Measurements from ENCODE around the gene STARD7. TPM values are rescaled to one million over a fixed set of nuclear protein-coding genes. Genes with fewer than 3 reads are reported as not detected.
A peak's percentile ranks its signal among the peaks of the same experiment; 100 is the strongest.

STARD7 gene
- total and polyA plus RNA-seq, 7 donors = 111 to 472 (median 184) TPM

DNA sequence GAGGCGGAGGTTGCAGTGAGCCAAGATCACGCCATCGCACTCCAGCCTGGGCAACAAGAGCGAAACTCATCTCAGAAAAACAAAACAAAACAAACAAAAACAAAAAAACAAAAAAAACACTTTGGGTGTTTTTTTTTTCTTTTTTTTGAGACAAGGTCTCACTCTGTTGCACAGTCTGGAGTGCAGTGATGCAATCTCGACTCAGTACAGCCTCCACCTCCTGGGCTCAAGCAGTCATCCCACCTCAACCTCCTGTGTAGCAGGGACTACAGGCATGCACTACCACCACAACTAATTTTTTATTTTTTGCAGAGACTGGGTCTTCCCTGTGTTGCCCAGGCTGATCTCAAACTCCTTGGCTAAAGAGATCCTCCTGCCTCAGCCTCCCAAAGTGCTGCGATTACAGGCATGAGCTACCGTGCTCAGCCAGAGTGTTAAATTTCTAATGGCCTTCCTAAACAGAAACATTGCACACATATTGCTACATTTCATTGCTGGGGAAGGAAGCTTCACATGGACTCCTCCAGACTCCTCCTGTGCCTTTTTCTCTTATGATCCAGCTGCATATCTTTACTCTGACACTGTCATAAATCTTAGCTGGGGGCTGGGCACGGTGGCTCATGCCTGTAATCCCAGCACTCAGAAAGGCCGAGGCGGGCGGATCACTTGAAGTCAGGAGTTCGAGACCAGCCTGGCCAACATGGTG lies 19.7 kb downstream of the STARD7 start:
- no peak for TF ChIP-seq CTCF (IDR thresholded peaks at IDR 0.05)
- ATAC-seq = peak in 2 of 4 donors; percentile 10 to 26
- no peak overlapping the region for H3K4me3 ChIP-seq
- intact Hi-C loops (cut with DNase I) = no loop called here
- peaks cover 17 to 97% of the 10 kb centered on the region in 2 donors for H3K36me3 ChIP-seq (ENCODE audit: insufficient read depth in 1 of 2, low read depth in 1 of 2)
- peaks cover 43% of the 10 kb centered on the region for H3K4me1 ChIP-seq
- no peak for DNase-seq
- H3K9me3 ChIP-seq = no peaks in the 10 kb centered on the region
- H3K27me3 ChIP-seq (ENCODE audit: insufficient read depth in 3 of 3, low read length in 2 of 3) = no peaks in the 10 kb centered on the region
- H3K27ac ChIP-seq = no peak overlapping the region
- 60 to 78% (median 71%) methylated on average over 12 of the region's 12 CpGs for WGBS, 3 donors

DNA sequence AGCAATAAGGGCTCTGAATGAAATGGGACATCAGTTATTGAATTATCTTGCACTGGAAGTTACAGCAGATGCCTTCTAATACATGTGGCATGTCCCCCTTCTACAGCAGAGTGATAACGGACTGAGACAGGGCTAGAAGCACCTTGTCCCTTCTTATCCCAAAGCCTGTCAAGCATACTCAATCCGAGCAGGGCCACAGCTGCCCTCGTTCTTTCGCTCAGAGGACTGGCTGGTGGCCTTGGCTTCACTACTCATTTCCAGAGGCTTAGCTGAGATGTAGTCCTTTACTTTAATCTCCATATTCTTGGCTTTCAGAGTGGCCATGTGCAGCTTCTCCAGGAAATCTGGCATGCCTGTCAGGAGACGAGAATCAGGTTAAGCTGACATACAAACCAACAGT lies 22.1 kb downstream of the STARD7 start:
- no peaks in the 10 kb centered on the region for H3K9me3 ChIP-seq
- intact Hi-C loops (cut with DNase I) = no loop called here
- H3K27ac ChIP-seq = peak overlapping the region; percentile 70
- peaks cover 35% of the 10 kb centered on the region for H3K4me1 ChIP-seq
- H3K4me3 ChIP-seq = no peak overlapping the region
- DNase-seq (no peak), ATAC-seq (peak in 3 of 4 donors; percentile 15 to 30 (median 15))
- no peaks in the 10 kb centered on the region for H3K27me3 ChIP-seq (ENCODE audit: insufficient read depth in 3 of 3, low read length in 2 of 3)
- H3K36me3 ChIP-seq (ENCODE audit: insufficient read depth in 1 of 2, low read depth in 1 of 2) = peaks cover 5 to 84% of the 10 kb centered on the region in 2 donors
- WGBS, 3 donors = 27 to 51% (median 36%) methylated on average over 5 of the region's 5 CpGs
- TF ChIP-seq CTCF (IDR thresholded peaks at IDR 0.05) = no peak

GRCh38 chr2:96185516-96185915 lies 23.1 kb downstream of the STARD7 start:
- TF ChIP-seq CTCF (IDR thresholded peaks at IDR 0.05) = no peak
- peaks cover 35% of the 10 kb centered on the region for H3K4me1 ChIP-seq
- DNase-seq (no peak), ATAC-seq (no peak)
- peaks cover 4 to 74% of the 10 kb centered on the region in 2 donors for H3K36me3 ChIP-seq (ENCODE audit: insufficient read depth in 1 of 2, low read depth in 1 of 2)
- H3K4me3 ChIP-seq = no peak overlapping the region
- H3K27me3 ChIP-seq (ENCODE audit: insufficient read depth in 3 of 3, low read length in 2 of 3) = no peaks in the 10 kb centered on the region
- 94 to 98% (median 96%) methylated on average over 1 of the region's 1 CpG for WGBS, 3 donors
- H3K27ac ChIP-seq = peak overlapping the region; percentile 70
- H3K9me3 ChIP-seq = no peaks in the 10 kb centered on the region
- intact Hi-C loops (cut with DNase I) = no loop called here

DNA sequence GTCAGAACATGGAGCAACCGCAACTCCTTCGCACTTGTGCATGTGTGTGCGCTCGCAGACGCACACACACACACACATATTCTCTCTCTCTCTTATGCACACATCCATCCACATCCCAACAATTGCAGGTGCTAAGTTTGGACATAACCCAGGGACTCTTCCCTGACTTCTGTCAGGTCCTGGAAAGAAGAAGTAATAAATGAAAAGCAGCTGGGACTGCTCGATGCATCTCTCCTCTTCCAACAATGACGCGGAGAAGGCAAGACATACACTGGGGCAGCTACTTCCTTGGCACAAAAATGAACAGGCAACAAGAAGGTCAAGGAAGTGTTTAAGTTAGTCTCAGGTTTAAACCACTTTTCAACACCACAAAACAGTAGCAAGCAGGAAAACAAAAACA lies 23.6 kb downstream of the STARD7 start:
- Histone ChIP-seq H3K4me1 (peaks cover 35% of the 10 kb centered on the region), H3K9me3 (no peaks in the 10 kb centered on the region), H3K27me3 (ENCODE audit: insufficient read depth in 3 of 3, low read length in 2 of 3) (no peaks in the 10 kb centered on the region), H3K27ac (no peak overlapping the region), H3K4me3 (no peak overlapping the region), H3K36me3 (ENCODE audit: insufficient read depth in 1 of 2, low read depth in 1 of 2) (peaks cover 3 to 68% of the 10 kb centered on the region in 2 donors)
- ATAC-seq (no peak), DNase-seq (no peak)
- no peak for TF ChIP-seq CTCF (IDR thresholded peaks at IDR 0.05)
- WGBS, 3 donors = 76 to 80% (median 77%) methylated on average over 8 of the region's 8 CpGs
- intact Hi-C loops (cut with DNase I) = no loop called here

- Histone ChIP-seq H3K36me3 (ENCODE audit: insufficient read depth in 1 of 2, low read depth in 1 of 2) (peaks cover 3 to 66% of the 10 kb centered on the region in 2 donors), H3K4me1 (peaks cover 38% of the 10 kb centered on the region), H3K27me3 (ENCODE audit: insufficient read depth in 3 of 3, low read length in 2 of 3) (no peaks in the 10 kb centered on the region), H3K9me3 (no peaks in the 10 kb centered on the region), H3K27ac (no peak overlapping the region), H3K4me3 (no peak overlapping the region)
- no peak for ATAC-seq
- DNase-seq = no peak
- whole genome bisulfite sequencing, 3 donors = 74 to 82% (median 81%) methylated on average over 8 of the region's 8 CpGs
- intact Hi-C loops (cut with DNase I) = no loop called here
- no peak for TF ChIP-seq CTCF (IDR thresholded peaks at IDR 0.05)
Measured at GRCh38 chr2:96184188-96184587, 24.4 kb downstream of the STARD7 start.

All from psoas muscle (tissue), 8 donors.